ENCODE results near the gene ANKRD29.

ANKRD29 gene, protein sequence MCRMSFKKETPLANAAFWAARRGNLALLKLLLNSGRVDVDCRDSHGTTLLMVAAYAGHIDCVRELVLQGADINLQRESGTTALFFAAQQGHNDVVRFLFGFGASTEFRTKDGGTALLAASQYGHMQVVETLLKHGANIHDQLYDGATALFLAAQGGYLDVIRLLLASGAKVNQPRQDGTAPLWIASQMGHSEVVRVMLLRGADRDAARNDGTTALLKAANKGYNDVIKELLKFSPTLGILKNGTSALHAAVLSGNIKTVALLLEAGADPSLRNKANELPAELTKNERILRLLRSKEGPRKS

GRCh38 chr18:23662309-23663263 is at the start of gene ANKRD29:
Gene ANKRD29 (minus strand): TSS chr18:23662911. CDS start chr18:23662730, 181 bp downstream.
- TF ChIP-seq, protein P1, sequence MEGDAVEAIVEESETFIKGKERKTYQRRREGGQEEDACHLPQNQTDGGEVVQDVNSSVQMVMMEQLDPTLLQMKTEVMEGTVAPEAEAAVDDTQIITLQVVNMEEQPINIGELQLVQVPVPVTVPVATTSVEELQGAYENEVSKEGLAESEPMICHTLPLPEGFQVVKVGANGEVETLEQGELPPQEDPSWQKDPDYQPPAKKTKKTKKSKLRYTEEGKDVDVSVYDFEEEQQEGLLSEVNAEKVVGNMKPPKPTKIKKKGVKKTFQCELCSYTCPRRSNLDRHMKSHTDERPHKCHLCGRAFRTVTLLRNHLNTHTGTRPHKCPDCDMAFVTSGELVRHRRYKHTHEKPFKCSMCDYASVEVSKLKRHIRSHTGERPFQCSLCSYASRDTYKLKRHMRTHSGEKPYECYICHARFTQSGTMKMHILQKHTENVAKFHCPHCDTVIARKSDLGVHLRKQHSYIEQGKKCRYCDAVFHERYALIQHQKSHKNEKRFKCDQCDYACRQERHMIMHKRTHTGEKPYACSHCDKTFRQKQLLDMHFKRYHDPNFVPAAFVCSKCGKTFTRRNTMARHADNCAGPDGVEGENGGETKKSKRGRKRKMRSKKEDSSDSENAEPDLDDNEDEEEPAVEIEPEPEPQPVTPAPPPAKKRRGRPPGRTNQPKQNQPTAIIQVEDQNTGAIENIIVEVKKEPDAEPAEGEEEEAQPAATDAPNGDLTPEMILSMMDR (conservative IDR thresholded peaks at IDR 0.05), result no peak
- TF ChIP-seq ZFX (IDR thresholded peaks at IDR 0.05), result peak; percentile 30
- H3K27ac ChIP-seq, result peak within 1 kb of the TSS; percentile 67

GRCh38 chr18:23712445-23712844 is 49.7 kb upstream of the ANKRD29 start:
- no peak overlapping the region for H3K27ac ChIP-seq
- TF ChIP-seq, protein P1 (conservative IDR thresholded peaks at IDR 0.05), result no peak
- TF ChIP-seq ZFX (IDR thresholded peaks at IDR 0.05), result no peak

- TF ChIP-seq ZFX (IDR thresholded peaks at IDR 0.05), result no peak
- TF ChIP-seq, protein P1 (conservative IDR thresholded peaks at IDR 0.05), result no peak
- no peak overlapping the region for H3K27ac ChIP-seq
Observed at GRCh38 chr18:23711426-23711825, 48.7 kb upstream of the ANKRD29 start.

- H3K27ac ChIP-seq, result no peak overlapping the region
- TF ChIP-seq ZFX (IDR thresholded peaks at IDR 0.05), result no peak
- TF ChIP-seq, protein P1 (conservative IDR thresholded peaks at IDR 0.05), result no peak
Observed at GRCh38 chr18:23710946-23711345, 48.2 kb upstream of the ANKRD29 start.

DNA sequence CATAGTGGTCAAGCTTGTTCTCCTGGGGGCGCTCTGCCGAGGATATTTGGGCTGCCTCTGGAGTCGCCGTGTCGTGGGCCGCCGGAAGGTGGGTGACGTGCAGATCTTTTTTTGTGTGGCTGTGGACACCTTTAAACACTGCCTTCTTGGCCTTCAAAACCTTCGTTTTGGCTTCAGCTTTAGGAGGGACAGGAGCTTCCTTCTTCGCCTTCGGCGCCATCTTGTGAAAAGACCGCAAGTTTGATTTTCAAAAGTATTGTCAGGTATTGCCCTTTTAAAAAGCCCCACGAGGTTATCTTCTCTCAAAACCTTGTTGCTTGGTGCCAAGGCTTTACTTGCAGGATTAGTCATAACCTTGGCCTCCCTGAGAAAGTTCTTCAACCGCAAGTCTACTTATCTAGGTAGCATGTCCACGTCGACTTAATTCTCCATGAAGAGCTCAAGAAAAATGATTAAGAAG is 47.4 kb upstream of the ANKRD29 start:
- no peak for TF ChIP-seq ZFX (IDR thresholded peaks at IDR 0.05)
- TF ChIP-seq, protein P1 (conservative IDR thresholded peaks at IDR 0.05), result no peak

GRCh38 chr18:23706971-23707640 is 44.4 kb upstream of the ANKRD29 start:
- TF ChIP-seq, protein P1 (conservative IDR thresholded peaks at IDR 0.05), result no peak
- no peak for TF ChIP-seq ZFX (IDR thresholded peaks at IDR 0.05)
- H3K27ac ChIP-seq, result no peak overlapping the region

More for the DNA sequence above, 47.4 kb upstream of the ANKRD29 start:
- H3K27ac ChIP-seq, result no peak overlapping the region

Measured in C4-2B (cell line).